Epidermal melanocyte (primary cell): ENCODE measurements around the gene SLA2.
"Not testable (repeated sequence)": the region's sequence is repeated elsewhere in the genome, so short reads cannot be mapped to it uniquely, and the experiment has no call there.

Experiments used
- DNase-seq: peaks from one replicate; pipeline ENCODE4 v3.0.0; 2011; ENCODE audit warnings: low spot score; ENCODE audit not compliant: insufficient read length

The SLA2 gene, protein sequence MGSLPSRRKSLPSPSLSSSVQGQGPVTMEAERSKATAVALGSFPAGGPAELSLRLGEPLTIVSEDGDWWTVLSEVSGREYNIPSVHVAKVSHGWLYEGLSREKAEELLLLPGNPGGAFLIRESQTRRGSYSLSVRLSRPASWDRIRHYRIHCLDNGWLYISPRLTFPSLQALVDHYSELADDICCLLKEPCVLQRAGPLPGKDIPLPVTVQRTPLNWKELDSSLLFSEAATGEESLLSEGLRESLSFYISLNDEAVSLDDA

DNA sequence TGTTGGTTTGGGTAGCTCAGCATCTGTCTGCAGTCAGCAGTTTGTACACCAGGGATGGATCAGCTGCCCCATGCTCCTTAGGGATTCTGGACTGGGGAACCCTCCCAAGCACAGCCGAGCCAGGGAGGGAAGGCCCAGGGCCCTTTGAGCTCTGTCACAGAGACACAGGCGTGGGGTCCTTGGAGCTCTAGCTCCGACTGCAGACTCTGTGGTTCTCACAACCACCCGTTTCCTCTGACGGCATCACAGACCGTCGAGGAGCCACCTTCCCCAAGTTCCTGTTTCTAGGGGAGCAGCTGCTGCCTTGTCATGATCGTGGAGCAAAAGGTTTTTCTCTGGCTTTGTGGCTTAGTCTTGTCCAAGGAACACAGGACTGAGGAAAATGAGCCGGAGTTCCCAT, at the start of gene SLA2:
Gene SLA2, minus strand, starts transcription at position 199 of the 400 bp plus-strand sequence. CDS start 4,861 bp downstream, outside the sequence.
- DNase-seq = no peak

DNA sequence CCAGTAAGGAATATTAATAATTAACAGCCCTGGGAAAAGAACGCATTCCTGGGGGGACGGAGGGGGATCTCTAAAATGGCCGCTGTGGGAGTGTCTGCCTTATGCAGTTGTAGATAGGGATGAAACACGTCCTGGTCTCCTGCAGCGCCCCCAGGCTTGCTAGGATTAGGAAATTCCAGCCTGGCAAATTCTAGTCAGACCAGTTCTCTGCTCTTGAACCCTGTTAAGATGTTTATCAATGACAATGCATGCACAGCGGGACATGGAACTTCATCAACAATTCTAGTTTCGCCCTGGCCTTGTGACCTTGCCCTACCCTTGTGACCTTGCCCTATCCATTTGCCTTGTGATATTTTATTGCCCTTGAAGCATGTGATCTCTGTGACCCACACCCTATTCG, 49.5 kb upstream of the SLA2 start:
- DNase-seq = not testable (repeated sequence)

DNA sequence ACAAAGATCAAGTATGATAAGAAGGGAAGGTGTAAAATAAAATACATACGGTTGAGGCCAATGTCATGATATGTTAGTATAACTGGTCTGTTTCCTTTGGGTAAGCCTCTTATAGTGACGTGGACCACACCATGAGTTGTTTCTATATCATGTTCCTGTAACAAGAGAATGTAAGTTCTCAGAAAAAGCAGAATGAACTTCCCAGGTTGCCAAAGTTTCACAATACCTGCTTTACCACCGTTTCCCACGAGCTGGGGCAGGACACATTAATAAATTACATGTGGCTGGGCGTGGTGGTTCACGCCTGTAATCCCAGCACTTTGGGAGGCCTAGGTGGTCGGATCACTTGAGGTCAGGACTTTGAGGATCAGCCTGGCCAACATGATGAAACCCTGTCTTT, 42.6 kb upstream of the SLA2 start:
- DNase-seq = no peak

DNA sequence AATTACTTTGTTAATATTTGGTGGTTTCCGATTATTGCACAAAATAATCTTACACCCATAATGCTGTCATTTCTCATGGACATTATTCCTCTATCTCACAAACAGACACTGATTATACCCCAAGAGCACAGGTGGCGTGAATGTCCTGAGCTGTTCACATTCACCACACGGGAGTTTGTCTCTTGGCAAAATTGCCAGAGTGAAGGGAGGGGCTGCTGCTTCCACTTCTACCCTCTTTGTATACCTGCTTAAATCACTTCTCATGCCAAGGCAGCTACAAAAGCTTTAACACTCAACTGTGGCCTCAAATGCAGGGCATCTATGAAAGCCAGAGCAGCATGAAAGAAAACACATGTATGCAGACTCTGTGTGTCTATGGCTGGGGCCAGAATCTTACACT, 41.9 kb upstream of the SLA2 start:
- DNase-seq = no peak

DNA sequence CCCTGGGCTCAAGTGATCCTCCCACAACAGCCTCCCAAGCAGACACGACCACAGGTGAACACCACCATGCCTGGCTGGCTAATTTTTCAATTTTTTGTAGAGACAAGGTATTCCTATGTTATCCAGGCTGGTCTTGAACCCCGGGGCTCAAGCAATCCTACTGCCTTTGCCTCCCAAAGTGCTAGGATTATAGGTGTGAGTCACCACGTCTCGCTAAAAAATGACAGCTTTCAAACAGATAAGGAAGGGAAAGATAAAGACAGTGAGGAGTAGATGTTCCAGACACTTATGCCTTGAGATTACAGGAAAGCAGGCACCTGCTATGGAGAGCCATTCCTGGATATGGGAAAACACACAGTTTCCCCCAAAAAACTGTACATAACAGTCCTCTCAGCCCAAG, 40.9 kb upstream of the SLA2 start:
- no peak for DNase-seq

DNA sequence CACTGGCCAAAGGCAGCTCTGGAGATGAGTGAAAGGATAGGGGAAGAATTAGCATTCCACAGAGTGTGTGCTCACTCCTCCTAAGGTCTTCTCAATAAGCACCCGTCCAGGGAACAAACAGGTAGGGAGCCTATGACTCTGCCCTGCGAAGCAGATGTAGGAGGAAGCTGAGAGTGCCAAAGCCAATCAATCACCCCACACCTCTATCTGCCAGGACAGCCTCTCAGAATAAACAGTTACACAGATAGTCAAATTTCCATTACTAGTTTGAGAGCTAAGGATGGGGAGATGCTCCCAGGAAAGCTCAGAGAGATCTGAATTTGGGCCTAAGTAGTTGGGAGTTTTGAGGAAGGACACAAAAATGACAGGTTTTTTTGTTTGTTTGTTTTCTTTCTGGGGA, 40.5 kb upstream of the SLA2 start:
- DNase-seq = no peak

DNA sequence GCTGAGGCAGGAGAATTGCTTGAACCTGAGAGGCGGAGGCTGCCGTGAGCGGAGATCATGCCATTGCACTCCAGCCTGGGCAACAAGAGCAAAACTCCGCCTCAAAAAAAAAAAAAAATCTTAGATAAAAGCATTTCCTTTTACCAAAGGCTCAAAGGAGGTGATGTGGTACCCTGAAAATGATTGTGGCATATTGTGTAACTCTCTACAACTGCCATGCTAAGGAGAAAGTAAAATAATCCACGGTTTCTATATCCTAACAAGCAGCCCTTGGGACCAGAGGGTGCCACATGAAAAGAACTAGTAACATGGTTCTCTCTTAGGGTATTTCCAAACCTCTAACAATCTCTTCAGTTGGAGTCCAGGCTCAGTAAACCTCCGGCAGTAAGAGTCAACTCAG, 38.8 kb upstream of the SLA2 start:
- DNase-seq = no peak

DNA sequence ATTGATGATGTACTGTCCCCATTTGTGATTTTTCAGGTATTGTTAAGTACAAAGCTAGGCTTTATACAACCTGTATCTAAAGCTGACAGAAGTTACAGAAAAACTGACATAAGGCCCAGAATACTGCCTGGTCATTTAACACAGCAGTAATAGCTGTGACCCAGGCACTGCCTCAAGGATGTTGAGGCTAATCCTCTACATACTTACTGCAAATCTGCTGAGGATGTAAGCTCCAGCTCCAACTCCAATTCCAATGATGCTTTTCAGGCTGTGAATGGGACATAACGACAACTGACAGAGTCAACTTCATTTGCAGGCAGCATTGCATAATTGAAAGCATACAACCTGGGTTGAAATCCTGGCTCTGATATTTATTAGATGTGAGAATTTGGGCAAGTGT, 36.3 kb upstream of the SLA2 start:
- no peak for DNase-seq

DNA sequence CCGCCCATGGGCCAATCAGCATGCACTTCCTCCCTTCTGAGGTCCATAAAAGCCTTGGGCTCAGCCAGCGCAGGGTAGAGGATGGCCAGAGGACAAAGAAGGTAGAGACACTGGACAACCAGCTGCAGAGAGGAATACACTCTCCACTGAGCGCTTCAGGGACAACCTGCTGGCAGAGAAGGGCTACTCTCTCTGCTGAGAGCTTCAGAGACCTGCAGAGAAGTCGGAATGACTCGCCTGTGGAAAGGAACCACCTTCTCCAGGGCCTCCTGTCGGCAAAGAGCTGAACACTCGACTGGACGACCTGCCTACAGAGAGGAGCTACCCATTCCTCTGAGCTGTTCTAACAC, 31.4 kb upstream of the SLA2 start:
- no peak for DNase-seq

DNA sequence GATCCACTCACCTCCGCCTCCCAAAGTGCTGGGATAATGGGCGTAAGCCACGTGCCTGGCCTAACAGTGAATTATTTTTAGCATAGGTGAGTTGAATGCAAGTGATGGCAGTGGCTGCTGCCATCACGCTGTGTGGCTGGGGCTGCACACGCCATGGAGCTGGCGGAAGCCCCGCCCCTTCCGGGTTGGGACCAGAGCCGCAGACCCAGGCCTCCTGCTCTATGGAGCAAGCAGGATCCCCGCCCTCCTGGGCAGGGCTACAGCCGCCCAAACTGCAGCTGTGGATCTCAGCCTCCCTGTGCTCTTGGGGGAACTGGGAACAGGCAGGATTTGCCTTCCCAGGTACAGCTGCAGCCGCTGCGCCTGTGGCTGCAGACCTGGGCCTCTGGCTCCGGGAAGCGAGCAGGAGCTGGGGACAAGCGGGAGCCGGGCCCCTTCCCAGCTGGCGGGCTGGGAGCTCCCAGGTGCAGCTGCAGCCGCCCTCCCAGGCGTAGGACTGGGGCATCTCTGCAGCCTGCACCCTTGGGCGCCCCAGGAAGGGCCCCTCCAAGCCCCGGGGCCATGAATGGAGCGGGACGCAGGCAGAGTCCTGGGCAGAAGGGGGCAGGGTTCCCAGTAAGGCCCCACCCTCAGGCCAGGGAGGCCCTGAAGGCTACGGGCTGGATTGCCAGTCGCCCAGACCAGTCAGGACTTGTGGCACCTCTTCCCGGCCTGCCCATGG, 30.9 kb upstream of the SLA2 start:
- no peak for DNase-seq

DNA sequence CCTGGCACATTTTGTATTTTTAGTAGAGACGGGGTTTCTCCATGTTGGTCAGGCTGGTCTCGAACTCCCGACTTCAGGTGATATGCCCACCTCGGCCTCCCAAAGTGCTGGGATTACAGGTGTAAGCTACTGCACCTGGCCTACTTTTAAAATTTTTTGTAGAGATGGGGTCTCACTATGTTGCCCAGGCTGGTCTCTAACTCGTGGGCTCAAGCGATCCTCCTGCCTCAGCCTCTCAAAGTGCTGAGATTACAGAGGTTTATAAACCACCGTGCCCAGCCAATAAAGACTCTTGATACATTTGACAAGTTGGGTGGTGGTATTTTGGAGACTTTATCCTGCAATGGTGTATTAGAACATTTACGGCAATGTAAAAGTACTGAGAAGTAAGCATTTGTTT, 29.5 kb upstream of the SLA2 start:
- not testable (repeated sequence) for DNase-seq

DNA sequence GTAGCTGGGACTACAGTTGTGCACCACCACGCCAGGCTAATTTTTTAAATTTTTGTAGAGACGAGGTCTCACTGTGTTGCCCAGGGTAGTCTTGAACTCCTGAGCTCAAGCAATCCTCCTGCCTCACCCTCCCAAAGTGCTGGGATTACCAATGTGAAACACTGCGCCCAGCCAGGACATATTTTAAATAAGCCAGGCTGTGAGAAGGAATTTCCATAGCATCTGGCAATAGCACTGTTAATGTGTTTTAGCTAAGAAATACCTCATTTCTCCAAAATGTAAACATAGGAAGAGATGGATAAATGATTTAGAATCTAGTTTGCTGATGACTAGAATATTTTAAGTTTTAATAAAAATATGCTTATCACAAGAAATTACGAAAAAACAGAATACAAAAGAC, 27.0 kb upstream of the SLA2 start:
- DNase-seq = no peak

DNA sequence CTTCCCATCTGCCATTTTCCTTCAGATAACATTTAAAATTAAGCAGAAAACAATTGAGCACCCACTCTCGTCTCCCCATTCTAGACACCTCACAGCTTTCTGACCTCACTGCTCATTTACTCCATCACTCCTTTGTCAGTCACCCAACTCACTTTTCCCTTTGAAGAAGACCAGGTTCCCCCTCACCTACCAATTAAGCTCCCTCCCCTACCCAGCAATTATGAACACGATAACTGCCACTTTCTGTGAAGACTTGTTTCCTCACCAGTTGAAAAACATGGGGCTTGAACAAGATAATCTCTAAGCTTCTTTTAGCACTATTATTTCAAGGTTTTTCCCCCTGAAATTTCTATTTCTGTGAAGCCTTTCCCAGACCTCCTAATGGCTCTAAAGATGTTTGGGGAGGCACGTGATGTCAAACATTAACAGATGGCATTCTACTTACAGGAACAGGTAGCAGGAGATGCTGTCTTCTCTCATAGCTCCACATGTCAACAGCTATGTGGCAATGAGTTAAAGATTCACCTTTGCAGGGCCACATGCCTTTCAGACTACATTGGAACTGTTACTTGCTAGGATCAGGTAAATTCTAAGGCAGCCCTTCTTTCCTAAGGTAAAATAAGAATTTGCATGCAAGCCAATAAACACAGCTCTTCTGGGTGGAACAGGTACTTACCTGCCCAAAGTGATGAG, 24.8 kb upstream of the SLA2 start:
- no peak for DNase-seq

DNA sequence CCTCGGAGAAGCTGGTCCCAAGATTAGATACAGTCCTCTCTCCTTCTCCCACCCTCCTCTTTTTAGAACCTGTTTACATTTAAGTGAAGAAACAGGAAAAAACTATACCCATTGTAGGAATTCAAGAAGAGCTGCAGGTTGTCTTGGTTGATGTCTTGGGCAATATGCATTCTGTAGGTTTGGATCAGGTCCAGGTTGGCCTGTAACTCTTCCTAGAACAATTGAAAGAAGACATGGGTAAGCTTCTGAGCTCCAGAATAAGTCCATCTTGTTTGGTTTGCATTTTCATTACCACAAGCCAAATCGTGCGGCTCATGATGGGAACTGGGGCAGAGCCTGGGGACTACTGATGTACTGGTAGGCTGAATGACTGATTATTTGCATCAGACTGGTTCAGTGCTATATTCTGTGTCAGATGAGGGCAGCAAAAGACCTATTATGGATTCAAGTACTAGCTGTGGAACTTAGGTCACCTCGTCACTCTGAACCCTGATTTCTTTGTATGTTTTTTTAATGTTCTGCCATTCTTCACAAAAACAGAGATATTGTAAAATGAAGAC, 20.3 kb upstream of the SLA2 start:
- no peak for DNase-seq

DNA sequence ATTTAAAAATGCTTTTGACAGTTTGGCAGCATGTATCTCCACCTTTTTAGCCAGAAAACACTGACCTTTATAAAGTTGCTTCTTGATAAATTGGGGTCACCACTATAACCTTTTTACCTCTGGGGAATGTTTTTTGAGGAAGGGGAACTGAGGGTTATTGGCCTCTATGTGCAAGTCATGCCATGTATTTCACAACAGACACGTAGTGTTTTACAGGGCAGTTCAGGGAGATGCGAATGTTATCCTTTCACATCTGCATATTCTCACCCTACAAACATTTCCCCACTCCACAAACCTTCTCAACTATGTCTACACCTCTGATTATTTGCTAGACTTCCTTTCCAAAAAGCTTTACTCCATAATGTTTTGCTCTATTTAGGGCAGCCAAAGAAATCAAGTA, 17.0 kb upstream of the SLA2 start:
- DNase-seq = no peak

DNA sequence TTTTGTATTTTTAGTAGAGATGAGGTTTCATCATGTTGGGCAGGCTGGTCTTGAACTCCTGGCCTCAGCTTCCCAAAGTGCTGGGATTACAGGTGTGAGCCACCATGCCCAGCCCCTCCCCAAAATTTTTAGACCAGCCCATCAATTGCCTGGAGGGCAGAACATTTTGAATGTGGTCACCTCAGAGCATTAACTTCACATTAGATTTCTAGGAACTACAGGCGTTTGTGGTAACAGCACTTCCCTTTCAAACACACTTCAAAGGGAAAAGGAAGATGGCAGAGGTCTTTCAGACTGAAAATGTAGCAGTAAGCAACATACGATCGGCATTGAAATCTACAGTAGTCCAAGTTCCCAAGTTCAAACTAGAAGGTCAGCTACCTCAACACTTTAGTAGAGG, 12.3 kb upstream of the SLA2 start:
- no peak for DNase-seq

DNA sequence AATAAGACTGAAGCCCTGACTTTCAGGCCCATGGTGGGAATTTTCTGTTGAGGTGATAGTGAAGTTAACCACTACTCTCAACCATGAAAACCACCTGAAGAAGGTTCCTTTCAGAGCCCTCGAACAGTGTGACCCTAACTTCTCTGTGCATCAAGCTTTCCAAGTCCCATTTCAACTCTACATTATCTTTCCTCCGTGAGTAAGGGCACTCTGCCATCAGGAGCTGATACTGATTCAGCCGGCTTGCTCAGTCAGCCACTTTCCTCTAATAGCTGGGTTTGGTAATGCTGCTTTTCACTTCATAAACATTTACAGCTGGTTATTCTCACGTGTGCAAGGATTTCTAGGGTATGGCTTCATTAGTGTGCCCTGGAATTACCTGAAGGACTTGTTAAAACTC, 10.7 kb upstream of the SLA2 start:
- DNase-seq = no peak

DNA sequence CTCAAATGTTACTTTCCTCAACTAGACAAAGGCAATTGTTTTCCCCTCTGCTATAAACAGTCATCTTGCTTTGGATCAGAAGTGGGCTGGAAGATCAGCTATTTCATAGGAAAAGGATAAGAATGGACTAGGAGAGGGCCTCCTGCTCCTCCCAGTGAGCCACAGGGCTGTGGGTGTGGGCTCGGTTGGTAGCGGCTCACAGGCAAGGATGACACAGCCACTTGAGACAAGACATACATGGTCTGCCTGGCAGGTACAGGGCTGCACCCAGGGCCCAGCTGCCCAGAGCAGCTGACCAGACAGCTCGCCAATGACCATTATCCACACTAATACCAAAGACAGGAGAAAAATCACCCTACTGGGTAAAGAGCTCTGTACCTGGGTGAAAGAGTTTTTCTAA, 9.0 kb upstream of the SLA2 start:
- DNase-seq = no peak

DNA sequence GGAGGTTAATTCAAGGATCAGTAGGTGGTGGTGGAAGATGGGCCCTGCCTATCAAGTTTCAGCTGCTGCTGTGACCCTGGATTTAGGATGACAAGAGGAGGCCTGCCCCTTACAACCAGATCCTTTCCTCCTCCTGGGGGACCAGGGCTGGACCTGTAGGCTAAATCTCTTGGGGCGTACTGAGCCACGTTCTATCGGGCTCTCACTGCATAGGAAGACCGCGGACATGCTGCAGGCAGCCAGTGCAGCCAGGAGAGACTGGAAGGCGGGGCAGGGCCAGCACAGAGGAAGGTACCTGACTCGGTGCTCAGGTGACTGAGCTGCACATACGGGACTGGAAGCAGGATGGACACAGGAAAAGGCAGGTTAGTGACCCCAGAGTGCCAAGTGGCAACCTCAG, 8.5 kb upstream of the SLA2 start:
- DNase-seq = no peak

DNA sequence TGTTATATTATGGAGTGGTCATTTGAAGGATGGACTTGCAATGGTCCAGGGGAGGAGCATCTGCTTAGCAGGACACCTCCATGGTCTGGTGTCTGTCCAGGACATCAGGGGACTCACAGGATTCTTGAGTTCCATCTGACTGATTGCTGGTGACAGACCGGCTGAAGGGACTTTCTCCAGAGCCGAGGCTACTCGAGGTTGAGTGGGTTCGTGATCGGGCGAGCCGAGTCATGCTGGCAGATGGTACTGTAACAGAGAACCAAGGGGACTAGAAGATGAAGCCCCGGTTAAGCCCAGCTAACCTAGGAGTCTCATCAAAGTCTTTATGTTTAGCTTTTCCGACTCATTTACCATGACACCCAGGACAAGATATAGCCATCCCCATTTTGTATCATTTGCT, 7.5 kb upstream of the SLA2 start:
- no peak for DNase-seq

DNA sequence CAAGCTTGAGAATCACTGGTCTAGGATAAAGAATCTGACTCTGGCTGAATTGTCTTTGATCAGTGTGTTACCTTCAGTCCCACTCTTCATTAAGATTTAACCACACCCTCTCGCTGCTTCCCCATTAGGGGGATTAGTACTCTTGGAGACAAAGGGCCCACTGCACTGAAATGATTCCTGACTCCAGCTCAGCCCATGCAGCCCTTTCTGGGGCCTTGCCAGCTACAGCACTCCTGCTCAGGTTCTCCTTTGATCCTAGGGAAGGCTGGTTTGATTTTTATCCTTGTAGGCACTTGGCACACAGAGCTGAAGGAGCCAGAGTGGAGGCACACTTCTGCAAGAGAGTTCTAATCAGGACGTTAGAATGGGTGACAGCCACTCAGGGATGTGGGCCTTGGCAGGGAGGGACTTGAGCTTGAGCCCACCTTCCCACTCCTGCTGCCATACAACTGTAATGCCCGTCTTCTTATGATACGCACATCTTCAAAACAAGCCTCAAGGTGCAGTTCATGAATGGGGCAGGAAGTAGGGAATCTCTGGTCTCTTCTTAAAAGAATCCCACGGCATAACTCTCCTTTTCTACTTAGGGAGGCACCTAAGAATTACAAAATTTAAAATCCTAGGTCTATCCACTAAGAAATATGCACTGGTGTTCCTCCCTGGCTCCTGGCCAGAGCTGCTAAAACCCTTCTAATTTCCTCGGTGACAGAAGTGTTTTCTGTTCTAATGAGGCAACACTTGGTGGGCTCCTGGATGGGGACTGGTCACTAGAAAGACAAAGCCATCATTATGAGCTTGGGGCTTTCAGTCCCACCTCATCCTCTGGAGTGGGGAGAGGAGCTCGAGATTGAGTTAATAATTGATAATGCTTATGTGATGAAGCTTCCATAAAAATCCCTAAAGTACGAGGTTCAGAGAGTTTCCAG, 1.5 kb upstream of the SLA2 start:
- no peak for DNase-seq
